Measurements from ENCODE around the gene NBEA. TPM values are rescaled to one million over a fixed set of nuclear protein-coding genes. Genes with fewer than 3 reads are reported as not detected.
"Not testable (repeated sequence)": the region's sequence is repeated elsewhere in the genome, so short reads cannot be mapped to it uniquely, and the experiment has no call there.

NBEA gene
- total RNA-seq, 1 donor from 2014 or later, result 12.0 TPM

GRCh38 chr13:34970961-34971360 lies 28.9 kb downstream of the NBEA start:
- H3K9me3 ChIP-seq, result no peaks in the 10 kb centered on the region
- no peaks in the 10 kb centered on the region for H3K4me1 ChIP-seq
- no peaks in the 10 kb centered on the region for H3K27me3 ChIP-seq
- H3K4me3 ChIP-seq, result no peak overlapping the region
- no peaks in the 10 kb centered on the region for H3K36me3 ChIP-seq
- H3K27ac ChIP-seq, result no peak overlapping the region
- DNase-seq (ENCODE audit: extremely low spot score in 2 of 2), result no peak
- intact Hi-C loops (cut with DNase I), result no loop called here
- TF ChIP-seq POLR2A (IDR thresholded peaks at IDR 0.05) (no peak), POLR2AphosphoS5 (IDR thresholded peaks at IDR 0.05; ENCODE audit: insufficient read depth in 1 of 2, low read depth in 1 of 2) (no peak), CTCF (IDR thresholded peaks at IDR 0.05) (no peak)

- H3K4me1 ChIP-seq, result no peaks in the 10 kb centered on the region
- no peaks in the 10 kb centered on the region for H3K27me3 ChIP-seq
- H3K4me3 ChIP-seq, result no peak overlapping the region
- no peak for TF ChIP-seq POLR2AphosphoS5 (IDR thresholded peaks at IDR 0.05; ENCODE audit: insufficient read depth in 1 of 2, low read depth in 1 of 2)
- no peak for TF ChIP-seq CTCF (IDR thresholded peaks at IDR 0.05)
- no peak for TF ChIP-seq POLR2A (IDR thresholded peaks at IDR 0.05)
- H3K27ac ChIP-seq, result no peak overlapping the region
- H3K9me3 ChIP-seq, result no peaks in the 10 kb centered on the region
- intact Hi-C loops (cut with DNase I), result no loop called here
- H3K36me3 ChIP-seq, result no peaks in the 10 kb centered on the region
- no peak for DNase-seq (ENCODE audit: extremely low spot score in 2 of 2)
Observed at GRCh38 chr13:34971473-34971872, 29.4 kb downstream of the NBEA start.

- intact Hi-C loops (cut with DNase I); H3K9me3 ChIP-seq; H3K4me3 ChIP-seq; H3K27ac ChIP-seq; H3K27me3 ChIP-seq; H3K36me3 ChIP-seq; DNase-seq (ENCODE audit: extremely low spot score in 2 of 2); H3K4me1 ChIP-seq: not testable (repeated sequence)
Observed at GRCh38 chr13:34985199-34985598, 43.1 kb downstream of the NBEA start.

- Histone ChIP-seq H3K4me1 (no peaks in the 10 kb centered on the region), H3K9me3 (peaks cover 6% of the 10 kb centered on the region), H3K4me3 (no peak overlapping the region), H3K27ac (no peak overlapping the region), H3K36me3 (no peaks in the 10 kb centered on the region), H3K27me3 (no peaks in the 10 kb centered on the region)
- intact Hi-C loops (cut with DNase I), result no loop called here
- TF ChIP-seq POLR2AphosphoS5 (IDR thresholded peaks at IDR 0.05; ENCODE audit: insufficient read depth in 1 of 2, low read depth in 1 of 2), result no peak
- no peak for TF ChIP-seq POLR2A (IDR thresholded peaks at IDR 0.05)
- TF ChIP-seq CTCF (IDR thresholded peaks at IDR 0.05), result no peak
- no peak for DNase-seq (ENCODE audit: extremely low spot score in 2 of 2)
Observed at GRCh38 chr13:34988330-34988791, 46.3 kb downstream of the NBEA start.

GRCh38 chr13:34990399-34991214 lies 48.5 kb downstream of the NBEA start:
- H3K9me3 ChIP-seq, result peaks cover 6% of the 10 kb centered on the region
- intact Hi-C loops (cut with DNase I), result no loop called here
- no peak overlapping the region for H3K27ac ChIP-seq
- H3K27me3 ChIP-seq, result no peaks in the 10 kb centered on the region
- no peak for DNase-seq (ENCODE audit: extremely low spot score in 2 of 2)
- H3K36me3 ChIP-seq, result no peaks in the 10 kb centered on the region
- no peaks in the 10 kb centered on the region for H3K4me1 ChIP-seq
- no peak for TF ChIP-seq POLR2AphosphoS5 (IDR thresholded peaks at IDR 0.05; ENCODE audit: insufficient read depth in 1 of 2, low read depth in 1 of 2)
- TF ChIP-seq POLR2A (IDR thresholded peaks at IDR 0.05), result no peak
- no peak for TF ChIP-seq CTCF (IDR thresholded peaks at IDR 0.05)
- no peak overlapping the region for H3K4me3 ChIP-seq

Data from vagina (tissue), 2 donors.